Naive thymus-derived CD4-positive, alpha-beta T cell (primary cell): ENCODE data around the gene OR1C1. TPM values are rescaled to one million over a fixed set of nuclear protein-coding genes. Genes with fewer than 3 reads are reported as not detected.
"Not testable (repeated sequence)": the region's sequence is repeated elsewhere in the genome, so short reads cannot be mapped to it uniquely, and the experiment has no call there.

Experiments used
- ATAC-seq: fragments of 150-1000 bp; cut with Tn5 transposase; 2 replicates; pipeline ENCODE4 v1.10.0; 2021; ENCODE audit warnings: mild to moderate bottlenecking, moderate library complexity
- CTCF ChIA-PET: fragments of 350-600 bp; sonication (Branson Sonifier 250); formaldehyde crosslinking; loops from one replicate; lab custom pipeline; 2021; ENCODE audit warnings: antibody characterized with exemption; lab: Charles Lee
- POLR2A ChIA-PET: fragments of 350-600 bp; sonication (Branson Sonifier 250); formaldehyde crosslinking; loops from one replicate; lab custom pipeline; 2021; ENCODE audit warnings: antibody characterized with exemption, inconsistent platforms; lab: Charles Lee
- DNase-seq, 9 donors: peaks; one replicate each; pipeline versions ENCODE4 v3.0.0 to v3.0.0-alpha.2; 2020 to 2022; ENCODE audit warnings: mixed read lengths in 1 of 9
- H3K27ac ChIP-seq: one replicate; pipeline ENCODE4 v1.7.0; 2013; ENCODE audit warnings: mild to moderate bottlenecking, low read depth, low read length, moderate library complexity
- H3K27me3 ChIP-seq, 2 donors: one replicate each; pipeline ENCODE4 v1.7.0; 2013; ENCODE audit warnings: low read length in 2 of 2, mild to moderate bottlenecking in 2 of 2, moderate library complexity in 2 of 2; ENCODE audit not compliant: control insufficient read depth in 2 of 2, insufficient read depth in 2 of 2
- H3K36me3 ChIP-seq, 3 experiments: 1 replicate in 2 of 3; 2 replicates in 1 of 3; pipeline ENCODE4 v1.7.0; 2013; ENCODE audit warnings: low read length in 3 of 3, mild to moderate bottlenecking in 3 of 3, moderate library complexity in 1 of 3; ENCODE audit not compliant: insufficient read depth in 3 of 3, control insufficient read depth in 2 of 3
- H3K4me1 ChIP-seq, 2 donors: one replicate each; pipeline ENCODE4 v1.7.0; 2013; ENCODE audit warnings: low read length in 2 of 2, mild to moderate bottlenecking in 2 of 2, moderate library complexity in 1 of 2; ENCODE audit not compliant: control insufficient read depth in 2 of 2, insufficient read depth in 2 of 2
- H3K4me3 ChIP-seq: 2 replicates; pipeline ENCODE4 v1.7.0; 2013; ENCODE audit warnings: mild to moderate bottlenecking, low read length
- H3K9me3 ChIP-seq, 3 experiments: 1 replicate in 2 of 3; 2 replicates in 1 of 3; pipeline ENCODE4 v1.7.0; 2013; ENCODE audit warnings: low read length in 3 of 3; ENCODE audit not compliant: control insufficient read depth in 2 of 3
- H3K27ac Mint-ChIP-seq, 9 donors: one replicate each; pipeline ENCODE4 v1.8.0; 2020 to 2022; ENCODE audit warnings: mixed read lengths in 9 of 9, mild to moderate bottlenecking in 8 of 9, moderate library complexity in 5 of 9, inconsistent platforms in 2 of 9
- H3K27me3 Mint-ChIP-seq, 5 donors: one replicate each; pipeline ENCODE4 v1.8.0; 2021 to 2022; ENCODE audit warnings: mixed read lengths in 5 of 5, mild to moderate bottlenecking in 1 of 5
- H3K36me3 Mint-ChIP-seq, 5 donors: one replicate each; pipeline ENCODE4 v1.8.0; 2020 to 2022; ENCODE audit warnings: mixed read lengths in 5 of 5, mild to moderate bottlenecking in 3 of 5, inconsistent platforms in 1 of 5
- H3K4me1 Mint-ChIP-seq, 7 donors: one replicate each; pipeline ENCODE4 v1.8.0; 2020 to 2022; ENCODE audit warnings: mixed read lengths in 7 of 7, mild to moderate bottlenecking in 3 of 7, inconsistent platforms in 1 of 7
- H3K4me3 Mint-ChIP-seq, 10 donors: one replicate each; pipeline ENCODE4 v1.8.0; 2020 to 2022; ENCODE audit warnings: mild to moderate bottlenecking in 10 of 10, mixed read lengths in 10 of 10, moderate library complexity in 6 of 10, inconsistent platforms in 2 of 10
- H3K9me3 Mint-ChIP-seq, 11 donors: one replicate each; pipeline ENCODE4 v1.8.0; 2020 to 2022; ENCODE audit warnings: mixed read lengths in 11 of 11, mild to moderate bottlenecking in 4 of 11, inconsistent platforms in 1 of 11, moderate library complexity in 1 of 11
- intact Hi-C, 2 donors: fragments of 100-400 bp; cut with micrococcal nuclease; formaldehyde crosslinking; loops; one replicate each; pipeline ENCODE4 v1.15.1; 2023
- polyA plus RNA-seq, 2 donors: library from polyadenylated mRNA; unstranded; fragments of 300-500 nt; fragmentation: Illumina TruSeq; gene quantifications; one replicate each; pipeline ENCODE4 v1.2.3, GENCODE V29; 2021
- total RNA-seq, 6 experiments: library from RNA in 5 of 6; stranded (reverse) in 5 of 6; gene quantifications; 1 replicate in 5 of 6; 2 replicates in 1 of 6; pipeline ENCODE4 v1.2.3 and lab custom pipeline; 2021 to 2026

Gene OR1C1
- total and polyA plus RNA-seq, 7 experiments from 2014 or later = not detected

DNA sequence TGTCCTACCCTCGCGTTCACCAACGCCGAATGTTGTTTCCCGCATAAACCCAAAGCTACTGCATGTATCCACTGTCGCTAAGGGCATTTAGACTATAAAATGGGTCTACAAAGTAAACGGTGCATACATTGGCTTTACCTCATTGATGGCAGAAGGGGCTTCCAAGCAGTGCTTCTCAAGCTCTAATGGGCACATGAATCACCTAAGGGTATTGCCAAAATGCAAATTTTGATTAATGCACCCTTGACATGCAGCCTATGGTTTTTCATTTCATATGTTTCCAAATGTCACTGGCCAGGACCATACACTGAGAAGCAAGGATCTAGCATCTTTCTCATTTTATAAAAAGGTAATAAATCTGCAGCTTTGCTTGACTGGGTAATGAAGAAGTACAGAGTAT lies 46.6 kb downstream of the OR1C1 start:
- no peaks in the 10 kb centered on the region for H3K4me1 Mint-ChIP-seq
- peaks cover 0 to 7% (median 0%) of the 10 kb centered on the region in 5 donors for H3K27me3 Mint-ChIP-seq
- H3K27ac Mint-ChIP-seq = no peak overlapping the region
- intact Hi-C loops = no loop called here
- H3K4me3 Mint-ChIP-seq = no peak overlapping the region
- Histone ChIP-seq H3K27ac (no peak overlapping the region), H3K4me3 (no peak overlapping the region), H3K36me3 (no peaks in the 10 kb centered on the region), H3K4me1 (no peaks in the 10 kb centered on the region), H3K27me3 (no peaks in the 10 kb centered on the region), H3K9me3 (no peaks in the 10 kb centered on the region)
- peaks cover 0 to 5% (median 0%) of the 10 kb centered on the region in 11 donors for H3K9me3 Mint-ChIP-seq
- no peaks in the 10 kb centered on the region for H3K36me3 Mint-ChIP-seq
- no peak for DNase-seq
- ATAC-seq = no peak
- CTCF ChIA-PET = no interaction called here
- POLR2A ChIA-PET = no interaction called here

DNA sequence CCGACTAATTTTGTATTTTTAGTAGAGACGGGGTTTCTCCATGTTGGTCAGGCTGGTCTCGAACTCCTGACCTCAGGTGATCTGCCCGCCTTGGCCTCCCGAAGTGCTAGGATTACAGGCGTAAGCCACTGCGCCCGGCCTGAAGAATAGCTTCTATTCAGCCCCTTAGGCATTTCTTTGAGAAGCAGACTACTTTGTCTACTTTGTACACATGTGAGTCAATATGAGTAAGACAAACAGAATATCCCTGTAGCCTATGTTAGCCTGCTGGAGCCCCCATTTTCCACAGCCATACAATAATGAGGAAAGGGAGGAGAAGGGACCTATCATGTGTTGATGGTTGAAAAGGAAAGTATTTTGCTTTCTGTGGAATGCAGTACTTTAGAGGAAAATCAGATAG lies 49.7 kb downstream of the OR1C1 start:
- DNase-seq, H3K36me3 ChIP-seq, intact Hi-C loops, ATAC-seq, H3K27ac ChIP-seq, H3K27ac Mint-ChIP-seq, H3K27me3 ChIP-seq, POLR2A ChIA-PET, H3K4me1 Mint-ChIP-seq, H3K4me3 ChIP-seq, H3K9me3 ChIP-seq, H3K9me3 Mint-ChIP-seq, H3K4me3 Mint-ChIP-seq, H3K36me3 Mint-ChIP-seq, H3K27me3 Mint-ChIP-seq, H3K4me1 ChIP-seq, CTCF ChIA-PET: not testable (repeated sequence)

Other genes starting within 250 kb of the OR1C1 start
- gene OR2C3, start 224.1 kb downstream of the OR1C1 start, total RNA-seq = under 1 TPM in 1 of 5 experiments, not detected in 4; 0.05 TPM
- not detected for gene OR2C3, start 224.1 kb downstream of the OR1C1 start, polyA plus RNA-seq
- 1 to 10 TPM in 2 of 5 experiments, under 1 TPM in 3; 0.08 to 9.5 (median 0.49) TPM for gene GCSAML, start 211.4 kb downstream of the OR1C1 start, total RNA-seq
- under 1 TPM in 1 of 2 donors, not detected in 1; 0.14 TPM for gene GCSAML, start 211.4 kb downstream of the OR1C1 start, polyA plus RNA-seq
- gene OR2G2, start 172.2 kb downstream of the OR1C1 start, total RNA-seq = not detected
- not detected for gene OR2G2, start 172.2 kb downstream of the OR1C1 start, polyA plus RNA-seq
- gene OR2G3, start 155.0 kb downstream of the OR1C1 start, total RNA-seq = not detected
- gene OR2G3, start 155.0 kb downstream of the OR1C1 start, polyA plus RNA-seq = not detected
- not detected for gene OR13G1, start 80.8 kb downstream of the OR1C1 start, total RNA-seq
- not detected for gene OR13G1, start 80.8 kb downstream of the OR1C1 start, polyA plus RNA-seq
- not detected for gene OR6F1, start 43.9 kb downstream of the OR1C1 start, total RNA-seq
- not detected for gene OR6F1, start 43.9 kb downstream of the OR1C1 start, polyA plus RNA-seq
- gene OR14K1, start 21.9 kb downstream of the OR1C1 start, total RNA-seq = not detected
- not detected for gene OR14K1, start 21.9 kb downstream of the OR1C1 start, polyA plus RNA-seq
- not detected for gene OR14A2, start 12.4 kb downstream of the OR1C1 start, total RNA-seq
- gene OR14A2, start 12.4 kb downstream of the OR1C1 start, polyA plus RNA-seq = not detected
- gene OR14A16, start 63.6 kb upstream of the OR1C1 start, total RNA-seq = not detected
- not detected for gene OR14A16, start 63.6 kb upstream of the OR1C1 start, polyA plus RNA-seq
- not detected for gene OR11L1, start 81.3 kb upstream of the OR1C1 start, total RNA-seq
- not detected for gene OR11L1, start 81.3 kb upstream of the OR1C1 start, polyA plus RNA-seq
- gene TRIM58, start 96.6 kb upstream of the OR1C1 start, total RNA-seq = 1 to 10 TPM in 2 of 5 experiments, under 1 TPM in 2, not detected in 1; 0.24 to 2.1 (median 0.65) TPM
- gene TRIM58, start 96.6 kb upstream of the OR1C1 start, polyA plus RNA-seq = under 1 TPM; 0.15 to 0.17 TPM
- gene OR2W3, start 135.0 kb upstream of the OR1C1 start, total RNA-seq = under 1 TPM in 2 of 5 experiments, not detected in 3; 0.31 to 0.83 TPM
- not detected for gene OR2W3, start 135.0 kb upstream of the OR1C1 start, polyA plus RNA-seq
- not detected for gene OR2T8, start 159.7 kb upstream of the OR1C1 start, total RNA-seq
- gene OR2T8, start 159.7 kb upstream of the OR1C1 start, polyA plus RNA-seq = not detected
- not detected for gene OR2AJ1, start 164.3 kb upstream of the OR1C1 start, total RNA-seq
- not detected for gene OR2AJ1, start 164.3 kb upstream of the OR1C1 start, polyA plus RNA-seq
- gene OR2L8, start 188.3 kb upstream of the OR1C1 start, total RNA-seq = 1 to 10 TPM in 1 of 5 experiments, under 1 TPM in 2, not detected in 2; 0.66 to 1.4 (median 0.94) TPM
- gene OR2L8, start 188.3 kb upstream of the OR1C1 start, polyA plus RNA-seq = not detected
- gene OR2AK2, start 204.7 kb upstream of the OR1C1 start, total RNA-seq = under 1 TPM in 4 of 5 experiments, not detected in 1; 0.22 to 0.65 (median 0.48) TPM
- not detected for gene OR2AK2, start 204.7 kb upstream of the OR1C1 start, polyA plus RNA-seq